GM12875 (cell line): ENCODE measurements around the gene RXRA.

Source experiments
- H3K4me3 ChIP-seq: one replicate; pipeline ENCODE4 v1.5.1; 2011; ENCODE audit warnings: low read depth, low read length, control low read depth
- TF ChIP-seq, protein P1 (sequence below): IDR thresholded peaks from 2 replicates; pipeline ENCODE4 v1.5.1; 2011; ENCODE audit warnings: low read depth, mild to moderate bottlenecking, control low read depth, inconsistent platforms, low read length, moderate library complexity, borderline replicate concordance; ENCODE audit not compliant: insufficient read depth

Gene RXRA

DNA sequence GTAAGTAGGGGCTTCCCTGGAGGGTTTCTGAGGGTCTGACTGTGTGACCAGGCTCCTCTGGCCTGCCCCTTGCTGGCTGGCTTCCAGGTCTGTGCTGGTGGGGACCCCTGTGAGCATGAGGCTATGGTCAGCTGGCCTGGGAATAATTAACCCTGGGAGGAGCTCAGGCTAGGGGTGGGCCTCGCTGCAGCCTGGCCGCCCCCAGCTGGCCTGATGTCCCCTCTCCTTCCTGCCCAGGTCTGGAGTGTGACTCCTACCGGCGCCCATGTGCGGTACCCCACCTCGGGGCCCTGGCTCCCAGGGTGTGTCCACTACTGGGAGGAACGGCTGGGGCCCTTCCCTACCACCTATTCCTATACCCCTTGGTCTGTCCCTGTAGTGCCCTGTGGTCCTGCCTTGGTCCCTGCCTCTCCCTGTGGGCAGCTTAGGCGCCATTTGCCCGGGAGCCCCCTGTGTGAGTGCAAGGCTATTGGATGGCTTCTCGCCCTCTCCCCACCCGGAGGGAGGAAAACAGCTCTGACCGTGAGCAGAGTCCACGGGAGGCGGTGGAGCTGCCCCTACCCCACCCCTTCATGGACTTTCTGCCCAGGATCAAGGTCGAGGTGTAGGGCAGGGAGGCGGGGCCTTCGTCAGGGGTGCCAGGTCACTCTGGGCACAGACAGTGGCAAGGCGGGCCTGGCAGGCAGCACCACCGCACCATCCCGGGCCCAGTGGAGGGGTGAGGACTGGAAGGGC lies 9.4 kb downstream of the RXRA start:
- TF ChIP-seq, protein P1, sequence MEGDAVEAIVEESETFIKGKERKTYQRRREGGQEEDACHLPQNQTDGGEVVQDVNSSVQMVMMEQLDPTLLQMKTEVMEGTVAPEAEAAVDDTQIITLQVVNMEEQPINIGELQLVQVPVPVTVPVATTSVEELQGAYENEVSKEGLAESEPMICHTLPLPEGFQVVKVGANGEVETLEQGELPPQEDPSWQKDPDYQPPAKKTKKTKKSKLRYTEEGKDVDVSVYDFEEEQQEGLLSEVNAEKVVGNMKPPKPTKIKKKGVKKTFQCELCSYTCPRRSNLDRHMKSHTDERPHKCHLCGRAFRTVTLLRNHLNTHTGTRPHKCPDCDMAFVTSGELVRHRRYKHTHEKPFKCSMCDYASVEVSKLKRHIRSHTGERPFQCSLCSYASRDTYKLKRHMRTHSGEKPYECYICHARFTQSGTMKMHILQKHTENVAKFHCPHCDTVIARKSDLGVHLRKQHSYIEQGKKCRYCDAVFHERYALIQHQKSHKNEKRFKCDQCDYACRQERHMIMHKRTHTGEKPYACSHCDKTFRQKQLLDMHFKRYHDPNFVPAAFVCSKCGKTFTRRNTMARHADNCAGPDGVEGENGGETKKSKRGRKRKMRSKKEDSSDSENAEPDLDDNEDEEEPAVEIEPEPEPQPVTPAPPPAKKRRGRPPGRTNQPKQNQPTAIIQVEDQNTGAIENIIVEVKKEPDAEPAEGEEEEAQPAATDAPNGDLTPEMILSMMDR, result no peak

DNA sequence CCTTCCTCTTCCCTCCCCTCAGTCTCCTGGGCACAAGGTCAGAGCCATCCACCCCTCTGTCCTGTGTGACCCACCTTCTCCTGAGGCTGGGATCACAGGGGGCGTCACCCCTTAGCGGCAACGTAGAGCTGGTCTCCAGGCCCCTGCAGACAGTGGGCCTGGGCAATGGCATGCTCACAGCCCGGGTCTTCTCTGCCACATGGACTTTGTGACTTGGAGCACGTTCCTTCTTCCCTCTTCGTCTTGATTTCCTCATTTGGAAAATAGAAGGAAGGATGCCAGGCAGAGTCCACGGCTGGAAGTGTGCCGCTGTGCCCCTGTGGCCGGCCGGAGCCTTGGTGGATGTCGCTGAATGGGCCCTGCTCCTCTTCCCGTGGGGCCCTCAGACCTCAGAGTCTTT lies 10.0 kb downstream of the RXRA start:
- no peak overlapping the region for H3K4me3 ChIP-seq

More for the DNA sequence above, 9.4 kb downstream of the RXRA start:
- H3K4me3 ChIP-seq, result no peak overlapping the region

DNA sequence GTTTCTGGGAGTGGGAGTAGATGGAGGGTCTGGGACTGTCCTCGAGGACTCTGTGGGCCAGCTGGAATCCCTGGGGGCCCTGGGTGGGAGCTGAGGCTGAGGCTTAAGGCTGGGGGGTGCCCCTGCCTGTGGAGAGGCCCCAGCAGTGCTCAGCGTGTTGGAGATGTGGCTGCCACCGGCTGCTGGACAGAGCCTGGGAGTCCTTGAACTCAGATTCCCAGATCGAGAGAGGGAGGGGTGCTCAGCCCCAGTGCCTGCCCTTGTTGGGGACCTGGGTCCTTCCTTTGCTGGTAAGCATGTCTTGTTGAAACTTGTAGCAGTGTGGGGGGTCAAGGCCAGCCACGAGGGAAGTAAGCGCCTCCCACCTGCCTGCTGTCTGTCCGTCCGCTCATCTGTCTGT lies 10.7 kb downstream of the RXRA start:
- TF ChIP-seq, protein P1, result no peak
- H3K4me3 ChIP-seq, result no peak overlapping the region

More for the DNA sequence above, 10.0 kb downstream of the RXRA start:
- TF ChIP-seq, protein P1, result no peak

DNA sequence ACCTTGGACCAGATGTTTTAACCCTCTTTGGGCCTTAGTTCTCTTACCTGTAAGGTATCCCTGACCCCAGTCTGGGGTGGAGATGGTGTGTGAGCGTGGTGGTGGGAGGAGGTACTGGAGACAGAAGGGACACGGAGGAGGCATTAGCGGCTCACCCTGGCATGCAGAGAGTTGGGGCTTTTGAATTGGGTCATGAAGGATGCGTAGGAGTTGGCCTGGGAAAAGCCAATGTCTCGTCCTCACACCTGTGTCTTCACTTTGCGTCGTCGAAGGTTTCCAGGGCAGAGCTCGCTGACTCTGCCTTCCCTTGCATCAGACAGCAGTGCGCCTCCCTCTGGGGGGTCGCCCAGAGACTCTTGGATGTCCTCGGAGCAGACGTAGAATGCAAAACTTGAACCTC lies 11.2 kb downstream of the RXRA start:
- TF ChIP-seq, protein P1, result no peak
- no peak overlapping the region for H3K4me3 ChIP-seq

DNA sequence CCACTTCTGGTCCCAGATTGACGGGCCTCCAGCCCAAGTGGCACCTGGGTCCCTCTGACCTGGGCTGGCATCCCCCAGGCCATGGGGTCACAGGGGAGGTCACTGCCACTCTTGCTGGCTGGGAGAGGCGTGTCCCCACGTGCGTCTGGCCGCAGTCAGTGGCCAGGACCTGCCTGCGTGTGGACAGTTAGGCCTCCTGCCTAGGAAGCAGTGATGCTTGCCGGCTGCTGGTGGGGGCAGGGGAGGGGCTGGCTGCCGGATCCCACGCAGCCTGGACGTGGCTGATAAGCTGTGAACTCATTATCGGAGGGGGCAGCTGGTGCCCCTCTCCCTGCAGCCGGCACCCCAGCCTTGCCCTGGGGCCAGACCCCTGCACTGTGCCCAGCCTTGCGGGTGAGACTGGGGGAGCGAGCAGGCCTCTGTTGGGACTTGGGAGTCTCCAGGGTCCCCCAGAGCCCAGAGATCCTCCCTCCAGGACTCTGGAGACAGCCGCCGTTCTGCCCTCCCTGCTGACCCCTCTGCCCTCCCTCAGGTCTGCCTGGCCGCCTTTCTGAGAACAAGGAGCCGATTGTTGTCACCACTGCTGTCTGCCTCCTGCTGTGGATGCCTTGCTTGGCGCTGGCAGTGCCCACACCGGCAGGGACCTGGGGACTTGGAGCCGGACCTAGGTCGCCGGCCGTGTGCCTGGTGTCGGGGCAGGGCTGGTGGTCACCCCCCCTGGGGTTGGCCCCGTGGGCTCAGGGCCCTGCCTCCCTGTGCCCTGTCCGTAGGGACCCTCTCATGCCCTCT lies 12.3 kb downstream of the RXRA start:
- TF ChIP-seq, protein P1, result no peak
- H3K4me3 ChIP-seq, result no peak overlapping the region

DNA sequence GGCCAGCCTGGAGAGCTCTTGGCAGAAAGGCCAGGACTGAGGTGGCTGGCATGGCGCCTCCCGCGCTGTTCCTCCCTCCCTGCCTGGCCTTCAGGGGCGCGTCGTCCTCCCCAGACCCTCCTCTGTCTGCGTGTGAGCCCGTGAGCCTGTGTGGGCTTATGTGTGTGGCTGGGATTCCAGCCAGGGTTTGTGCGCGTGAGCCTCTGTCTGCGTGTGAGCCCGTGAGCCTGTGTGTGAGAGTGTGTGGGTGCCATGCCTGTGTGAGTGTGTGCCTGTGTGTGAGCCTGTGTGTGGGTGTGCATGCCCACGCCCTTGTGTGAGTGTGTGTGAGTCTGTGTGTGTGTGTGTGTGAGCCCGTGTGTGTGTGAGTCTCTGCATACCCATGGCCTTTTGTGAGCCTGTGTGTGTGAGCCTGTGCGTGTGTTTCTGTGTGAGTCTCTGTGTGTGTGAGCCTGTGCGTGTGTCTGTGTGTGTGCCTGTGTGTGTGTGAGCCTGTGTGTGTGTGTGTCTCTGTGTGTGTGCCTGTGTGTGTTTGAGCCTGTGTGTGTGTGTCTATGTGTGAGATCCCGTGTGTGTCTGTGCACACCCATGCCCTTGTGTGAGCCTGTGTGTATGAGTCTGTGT lies 13.0 kb downstream of the RXRA start:
- TF ChIP-seq, protein P1, result no peak
- H3K4me3 ChIP-seq, result no peak overlapping the region
